IPS-NIHi7 (cell line): ENCODE data around the gene FNDC3B.
"Not testable (repeated sequence)": the region's sequence is repeated elsewhere in the genome, so short reads cannot be mapped to it uniquely, and the experiment has no call there.

Source experiments
- DNase-seq: peaks from one replicate; pipeline ENCODE4 v3.0.0; 2012; ENCODE audit warnings: mixed read lengths; ENCODE audit errors: extremely low spot score

Gene FNDC3B

DNA sequence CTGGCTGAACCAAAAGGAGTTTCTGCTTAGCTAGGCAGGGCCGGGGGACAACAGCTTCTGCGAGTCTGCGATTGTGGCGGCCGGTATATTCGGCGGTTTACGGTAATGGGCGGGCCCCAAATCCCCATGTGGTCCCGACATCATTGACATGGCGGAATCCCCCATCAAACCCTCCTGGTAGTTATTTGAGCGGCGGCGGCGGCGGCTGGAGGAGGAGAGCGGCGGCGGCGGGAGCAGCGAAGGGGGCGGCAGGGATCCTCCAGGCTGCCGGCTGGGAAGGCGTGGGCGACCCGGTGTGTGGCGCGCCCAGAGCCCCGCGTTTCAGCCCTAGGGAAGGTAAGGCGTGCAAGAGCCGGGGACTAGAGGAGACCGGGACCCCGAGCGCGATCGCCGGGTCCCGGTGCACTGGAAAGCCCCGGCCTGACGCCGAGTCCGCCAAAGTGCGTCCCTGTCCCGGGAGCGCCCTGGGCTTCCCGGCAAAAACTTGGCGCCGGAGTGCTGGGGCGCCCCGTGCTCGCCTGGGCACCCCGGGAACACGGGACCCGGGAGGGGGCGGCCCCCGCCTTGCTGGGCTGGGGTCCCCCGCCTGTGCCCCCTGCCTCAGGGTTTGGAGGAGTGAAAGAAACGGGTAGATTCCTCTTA, at the start of gene FNDC3B:
Gene FNDC3B (plus strand): TSS at position 143 of the 642 bp plus-strand sequence. CDS start 72,902 bp downstream, outside the sequence.
- DNase-seq, result peak; percentile 86

DNA sequence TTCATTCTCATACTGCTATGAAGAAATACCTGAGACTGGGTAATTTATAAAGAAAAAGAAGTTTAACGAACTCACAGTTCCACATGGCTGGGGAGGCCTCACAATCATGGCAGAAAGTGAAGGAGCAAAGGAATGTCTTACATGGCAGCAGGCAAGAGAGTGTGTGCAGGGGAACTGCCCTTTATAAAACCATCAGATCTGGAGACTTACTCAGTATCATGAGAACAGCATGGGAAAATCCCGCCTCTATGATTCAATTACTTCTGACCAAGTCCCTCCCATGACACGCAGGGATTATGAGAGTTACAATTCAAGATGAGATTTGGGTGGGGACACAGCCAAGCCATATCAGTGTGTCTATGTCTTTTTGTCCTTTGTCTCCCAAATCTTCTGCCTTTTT, 49.1 kb upstream of the FNDC3B start:
- DNase-seq, result not testable (repeated sequence)

DNA sequence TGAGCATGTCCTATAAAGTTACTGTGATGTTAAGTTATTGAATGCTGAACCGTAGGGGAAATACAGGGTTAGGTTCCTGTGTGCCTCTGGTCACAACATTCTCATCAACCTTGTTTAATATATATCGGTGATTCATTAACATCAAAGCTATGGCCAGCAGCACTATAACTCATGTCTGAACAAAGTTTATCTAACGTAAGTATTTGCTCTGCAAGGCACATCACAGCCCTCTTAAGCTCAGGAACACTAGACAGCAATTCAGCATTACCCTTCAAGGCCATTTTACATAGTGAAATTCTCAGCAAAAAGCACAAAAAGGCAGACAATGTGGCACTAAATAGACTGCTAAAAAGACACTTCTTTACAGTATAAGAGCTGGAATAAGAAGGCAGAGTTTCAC, 48.2 kb upstream of the FNDC3B start:
- no peak for DNase-seq

DNA sequence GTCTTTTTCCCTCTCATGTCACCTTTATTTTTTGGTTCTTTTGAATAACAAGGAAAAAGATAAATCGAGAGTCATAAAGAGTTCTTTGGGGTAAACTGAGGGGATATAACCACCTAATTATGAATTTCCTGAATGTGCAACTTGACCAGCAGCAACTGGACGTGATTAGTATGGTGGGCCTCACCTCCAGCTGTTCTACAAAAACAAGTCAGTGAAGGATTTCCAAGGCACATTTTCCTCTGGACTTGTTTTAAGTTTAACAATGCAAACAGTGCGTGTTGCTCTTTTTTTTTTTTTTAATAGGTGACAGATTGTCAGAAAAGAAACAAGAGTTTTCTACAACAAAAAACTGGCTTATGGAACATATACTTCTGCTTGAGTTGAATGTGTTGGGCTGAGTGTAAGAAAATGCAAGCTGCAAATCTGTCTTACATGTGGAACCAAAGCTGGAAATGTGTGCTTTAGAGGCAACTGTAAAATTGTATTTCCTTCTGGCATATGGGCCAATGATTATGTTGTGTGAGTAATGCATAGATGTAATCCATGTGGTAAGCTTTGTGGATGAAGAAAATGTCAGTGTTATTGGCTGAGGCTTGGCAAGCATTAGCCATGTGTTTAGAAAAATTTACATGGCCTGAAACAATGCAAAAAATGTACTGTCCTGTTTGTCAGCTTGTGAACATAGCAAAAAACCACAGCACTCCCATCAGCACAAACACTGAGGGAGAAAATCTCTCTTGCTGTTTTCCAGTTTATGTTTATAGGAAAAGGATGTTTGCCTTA, 44.5 kb upstream of the FNDC3B start:
- DNase-seq, result no peak

DNA sequence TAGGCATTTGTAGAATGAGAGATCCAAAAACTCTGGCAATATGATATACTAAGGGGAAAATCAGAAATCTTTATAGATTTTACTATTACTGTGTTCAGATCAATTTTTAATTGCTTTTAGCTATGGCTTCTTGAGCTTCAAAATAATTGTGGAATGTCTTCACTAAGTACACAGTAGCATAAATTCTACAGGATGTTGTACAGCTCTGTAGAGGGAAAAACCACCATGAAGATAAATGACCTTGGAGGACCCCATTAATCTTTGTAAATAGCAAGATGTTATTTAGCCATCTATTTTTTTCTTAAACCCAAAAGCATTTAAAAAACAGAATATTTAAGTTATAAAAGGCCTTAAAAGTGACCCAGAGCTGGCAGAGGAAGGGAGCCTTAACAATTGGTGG, 43.9 kb upstream of the FNDC3B start:
- DNase-seq, result no peak

DNA sequence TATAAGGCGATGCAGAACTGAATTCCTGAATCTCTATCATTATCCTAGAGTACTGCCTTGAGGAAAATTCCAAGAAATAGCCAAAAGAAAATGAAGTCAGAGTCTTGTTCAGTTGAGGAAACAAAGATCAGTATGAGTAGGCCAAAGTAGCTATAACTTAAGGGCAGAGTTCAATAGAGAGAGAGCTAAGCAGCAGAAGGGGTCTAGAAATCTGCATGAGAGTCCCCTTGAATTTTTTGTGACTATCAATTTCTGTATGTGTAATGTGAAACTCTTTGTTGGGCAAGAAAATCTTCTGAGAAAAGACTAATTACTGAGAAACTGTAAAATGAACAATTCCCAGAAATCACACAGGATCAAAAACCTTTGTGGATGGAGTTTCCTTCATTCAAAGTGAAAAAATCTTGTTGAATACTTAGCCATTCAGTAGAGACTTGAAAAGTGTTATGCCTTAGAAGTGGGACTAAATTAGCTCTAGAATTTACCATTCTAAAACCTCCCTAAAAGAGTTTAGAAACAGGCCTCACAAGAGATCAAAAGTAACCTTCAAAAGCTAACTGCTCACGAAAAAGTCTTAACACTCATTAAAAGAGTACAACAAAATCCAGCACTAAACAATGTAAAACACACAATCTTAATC, 43.1 kb upstream of the FNDC3B start:
- no peak for DNase-seq

DNA sequence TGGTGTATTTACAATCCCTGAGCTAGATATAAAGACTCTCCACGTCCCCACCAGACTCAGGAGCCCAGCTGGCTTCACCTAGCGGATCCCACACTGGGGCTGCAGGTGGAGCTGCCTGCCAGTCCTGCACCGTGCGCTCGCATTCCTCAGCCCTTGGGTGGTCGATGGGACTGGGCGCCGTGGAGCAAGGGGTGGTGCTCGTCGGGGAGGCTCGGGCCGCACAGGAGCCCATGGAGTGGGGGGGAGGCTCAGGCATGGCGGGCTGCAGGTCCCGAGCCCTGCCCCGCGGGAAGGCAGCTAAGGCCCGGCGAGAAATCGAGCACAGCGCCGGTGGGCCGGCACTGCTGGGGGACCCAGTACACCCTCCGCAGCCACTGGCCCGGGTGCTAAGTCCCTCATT, 40.6 kb upstream of the FNDC3B start:
- not testable (repeated sequence) for DNase-seq

DNA sequence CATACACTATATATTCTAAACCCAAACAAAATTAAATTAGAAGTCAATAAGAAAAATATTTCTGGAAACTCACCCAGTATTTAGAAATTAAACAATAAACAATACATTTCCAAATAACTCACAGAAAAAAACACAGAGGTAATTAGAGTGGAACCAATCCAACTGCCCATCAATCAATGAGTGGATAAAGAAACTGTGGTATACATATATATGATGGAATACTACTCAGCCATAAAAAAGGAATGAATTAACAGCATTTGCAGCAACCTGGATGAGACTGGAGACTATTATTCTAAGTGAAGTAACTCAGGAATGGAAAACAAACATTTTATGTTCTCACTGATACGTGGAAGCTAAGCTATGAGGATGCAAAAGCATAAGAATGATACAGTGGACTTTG, 37.8 kb upstream of the FNDC3B start:
- DNase-seq, result not testable (repeated sequence)

DNA sequence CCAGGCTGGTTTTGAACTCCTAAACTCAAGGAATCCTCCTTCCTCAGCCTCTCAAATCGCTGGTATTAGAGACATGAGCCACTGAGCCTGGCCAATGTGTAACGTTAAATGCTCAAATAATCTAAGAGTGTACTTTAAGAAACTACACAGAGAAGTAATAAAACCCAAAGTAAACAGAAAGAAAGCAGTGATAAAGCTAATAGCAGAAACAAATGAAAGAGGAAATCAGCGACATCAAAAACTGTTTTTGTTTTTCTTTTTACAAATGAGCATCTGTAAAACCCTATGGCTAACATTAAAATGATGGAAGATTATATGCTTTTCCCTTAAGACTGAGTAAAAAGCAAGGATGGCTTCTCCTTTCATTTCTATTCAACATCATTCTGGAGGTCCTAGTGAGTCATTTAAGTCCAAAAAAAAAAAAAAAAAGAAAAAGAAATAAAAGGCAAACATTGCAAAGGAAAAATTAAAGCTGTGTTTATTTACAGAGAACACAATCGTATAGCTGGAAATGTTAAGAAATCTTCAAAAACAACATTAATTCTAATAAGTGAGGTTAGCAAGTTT, 36.8 kb upstream of the FNDC3B start:
- DNase-seq, result no peak

DNA sequence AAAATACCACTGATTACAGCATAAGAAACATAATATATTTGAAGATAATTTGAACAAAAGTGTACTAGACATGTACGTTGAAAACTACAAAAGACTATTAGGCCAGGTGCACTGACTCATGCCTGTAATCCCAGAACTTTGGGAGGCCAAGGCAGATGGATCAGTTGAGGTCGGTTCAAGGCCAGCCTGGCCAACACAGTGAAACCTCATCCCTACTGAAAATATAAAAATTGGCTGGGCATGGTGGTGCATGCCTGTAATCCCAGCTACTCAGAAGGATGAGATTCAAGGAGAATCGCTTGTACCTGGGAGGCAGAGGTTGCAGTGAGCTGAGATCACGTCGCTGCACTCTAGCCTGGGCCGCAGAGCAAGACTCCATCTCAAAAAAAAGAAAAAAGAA, 36.2 kb upstream of the FNDC3B start:
- no peak for DNase-seq

DNA sequence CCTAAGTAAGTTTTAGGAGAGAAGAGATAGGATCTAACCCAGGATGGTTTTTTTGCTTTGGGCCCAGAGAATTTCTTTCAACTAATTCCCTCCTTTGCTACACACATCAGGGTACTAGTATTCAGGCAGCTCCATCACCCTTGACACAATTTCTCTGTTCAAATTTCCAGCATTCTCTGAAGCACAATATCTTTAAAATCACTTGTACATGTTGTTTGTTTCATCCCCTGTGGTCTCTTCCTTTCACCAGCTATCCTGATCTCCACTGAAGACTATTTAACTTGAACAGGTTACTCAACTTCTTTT, 32.4 kb upstream of the FNDC3B start:
- no peak for DNase-seq

DNA sequence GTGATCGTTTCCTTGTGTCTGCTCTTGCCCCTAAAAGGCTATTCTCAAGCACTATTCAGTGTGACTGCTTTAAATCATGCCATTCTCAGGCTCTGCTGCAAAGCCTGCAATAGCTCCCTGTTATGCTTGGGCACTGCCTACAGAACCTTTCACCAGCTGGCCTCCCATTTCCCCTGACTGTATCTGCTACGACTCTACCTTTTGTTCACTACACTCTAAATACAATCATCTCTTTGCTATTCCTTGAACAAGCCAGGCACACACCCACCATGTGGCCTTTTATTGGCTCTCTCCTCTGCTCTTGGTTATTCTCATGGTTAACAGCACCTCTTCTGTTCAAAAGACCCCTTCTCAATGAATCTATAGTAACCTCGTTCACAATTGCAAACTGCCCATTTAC, 29.6 kb upstream of the FNDC3B start:
- DNase-seq, result peak; percentile 16

DNA sequence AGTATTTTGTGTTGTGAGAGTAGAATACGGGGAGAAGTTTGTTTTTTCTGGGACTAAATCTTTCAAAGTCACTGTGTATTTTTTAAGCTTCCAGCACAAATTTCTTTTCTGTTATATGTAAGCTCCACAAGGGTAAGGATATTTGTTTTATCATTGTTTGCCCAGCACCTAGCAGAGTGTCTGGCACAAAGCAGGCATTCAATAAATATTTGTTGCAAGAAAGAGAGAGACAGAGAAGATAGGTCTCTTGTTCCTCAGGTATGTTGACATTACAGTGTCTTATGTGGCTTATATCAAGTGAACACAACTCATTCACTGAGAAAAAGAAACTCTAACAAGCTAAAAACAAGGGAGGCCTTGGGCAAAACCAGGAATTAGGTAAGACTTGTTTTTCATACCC, 26.6 kb upstream of the FNDC3B start:
- DNase-seq, result no peak

DNA sequence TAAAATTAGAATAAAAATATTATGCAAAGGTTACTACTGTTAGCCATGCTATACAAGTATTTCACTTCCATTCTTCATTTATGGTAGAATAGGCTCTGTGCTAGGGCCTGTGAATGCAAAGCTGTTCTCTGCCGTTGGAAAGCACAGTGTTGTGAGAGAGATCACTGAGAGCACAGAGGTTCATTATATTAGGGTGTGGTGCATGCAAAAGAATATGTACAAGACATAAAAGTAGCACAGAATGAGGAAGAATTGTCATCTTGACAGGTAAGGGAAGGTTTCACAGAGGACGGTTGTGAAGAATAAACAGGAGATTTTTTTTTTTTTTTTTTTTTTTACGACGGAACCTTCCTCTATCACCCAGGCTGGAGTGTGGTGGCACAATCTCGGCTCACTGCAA, 25.2 kb upstream of the FNDC3B start:
- no peak for DNase-seq

DNA sequence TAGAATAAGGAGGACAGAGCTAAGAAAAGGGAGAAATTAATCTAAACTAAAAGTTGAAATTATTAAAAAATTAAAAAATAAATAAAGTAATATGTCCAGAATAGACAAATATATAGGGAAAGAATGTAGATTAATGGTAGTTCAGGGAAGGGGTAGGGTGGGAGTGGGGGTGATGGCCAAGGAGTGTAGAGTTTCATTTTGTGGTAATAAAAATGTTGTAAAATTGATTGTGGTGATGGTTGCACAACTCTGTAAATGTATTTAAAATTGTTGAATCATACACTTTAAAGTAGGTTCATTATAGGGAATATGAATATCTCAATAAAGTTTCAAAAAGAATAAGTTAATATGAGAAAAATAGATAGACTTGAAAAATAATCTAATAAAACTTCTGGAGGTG, 21.0 kb upstream of the FNDC3B start:
- DNase-seq, result no peak

DNA sequence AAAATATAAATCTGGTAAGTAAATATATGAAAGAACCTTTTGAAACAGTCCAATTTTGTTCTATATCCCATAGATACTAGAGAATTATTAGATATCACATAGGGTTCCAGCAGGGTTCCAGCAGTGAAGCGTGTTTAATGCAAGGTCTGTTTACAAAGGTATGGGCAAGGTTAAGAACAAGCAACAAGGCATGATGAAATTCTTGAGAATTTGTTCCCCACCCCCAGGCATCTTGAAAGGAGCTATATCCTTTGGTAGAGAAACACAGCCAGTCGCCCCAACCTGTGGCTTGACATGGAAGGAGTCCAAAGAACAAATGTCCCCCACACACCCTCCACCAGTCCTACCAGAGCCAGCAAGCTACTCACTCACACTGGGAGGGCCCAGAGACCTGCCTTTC, 18.6 kb upstream of the FNDC3B start:
- no peak for DNase-seq

DNA sequence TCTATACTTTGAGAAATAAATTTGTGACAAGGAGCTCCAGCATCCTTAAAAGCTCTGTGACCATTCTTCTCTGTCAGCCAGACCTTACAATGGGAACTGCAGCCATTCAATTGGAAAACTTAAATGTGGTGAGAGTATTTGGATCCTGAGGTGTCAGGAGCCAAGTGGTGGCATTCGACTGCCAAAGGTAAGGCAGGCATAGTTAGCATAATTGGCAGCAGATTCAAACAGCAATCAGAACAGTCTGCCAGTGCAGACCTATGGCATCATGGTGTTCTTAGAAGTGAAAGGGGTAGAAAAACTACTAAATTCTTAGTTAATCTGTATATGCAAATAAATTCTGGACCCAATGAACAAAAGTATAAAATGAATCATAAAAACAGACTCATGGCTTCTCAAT, 18.2 kb upstream of the FNDC3B start:
- no peak for DNase-seq

DNA sequence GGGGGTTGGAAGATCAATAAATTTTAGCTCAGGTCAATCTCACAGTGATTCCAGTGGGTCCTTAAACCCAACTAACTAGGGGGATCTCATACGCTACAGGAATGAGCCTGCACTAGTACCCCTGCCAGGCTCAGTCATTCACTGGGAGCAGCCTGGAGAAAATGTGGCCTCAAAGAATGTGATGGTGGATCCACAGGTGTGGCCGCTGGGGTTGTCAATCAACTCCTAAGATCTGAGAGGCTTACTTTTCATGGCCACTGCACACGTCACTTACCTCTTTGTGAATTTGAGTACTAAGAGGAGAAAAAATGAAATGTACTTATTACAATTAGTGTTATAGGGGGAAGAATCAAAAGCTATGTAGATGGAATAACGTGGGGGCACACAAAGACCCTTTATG, 17.5 kb upstream of the FNDC3B start:
- no peak for DNase-seq

DNA sequence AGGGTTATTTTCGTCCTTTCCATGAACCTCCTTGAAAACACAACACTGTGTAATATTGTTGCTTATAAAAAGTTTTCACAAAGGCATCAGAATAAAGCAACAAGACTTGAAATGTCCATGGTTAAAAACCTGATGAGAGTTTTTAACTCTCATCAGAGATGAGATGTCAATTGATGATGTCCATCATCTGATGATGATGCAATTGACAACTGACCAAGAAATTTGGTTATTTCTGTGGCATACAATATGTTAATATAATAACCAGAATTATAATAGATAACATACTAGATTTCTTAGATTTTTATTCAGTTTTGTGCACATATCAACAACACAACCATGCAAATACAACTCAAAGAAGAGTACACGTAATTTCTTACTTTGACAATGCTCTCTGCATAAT, 15.5 kb upstream of the FNDC3B start:
- DNase-seq, result no peak

DNA sequence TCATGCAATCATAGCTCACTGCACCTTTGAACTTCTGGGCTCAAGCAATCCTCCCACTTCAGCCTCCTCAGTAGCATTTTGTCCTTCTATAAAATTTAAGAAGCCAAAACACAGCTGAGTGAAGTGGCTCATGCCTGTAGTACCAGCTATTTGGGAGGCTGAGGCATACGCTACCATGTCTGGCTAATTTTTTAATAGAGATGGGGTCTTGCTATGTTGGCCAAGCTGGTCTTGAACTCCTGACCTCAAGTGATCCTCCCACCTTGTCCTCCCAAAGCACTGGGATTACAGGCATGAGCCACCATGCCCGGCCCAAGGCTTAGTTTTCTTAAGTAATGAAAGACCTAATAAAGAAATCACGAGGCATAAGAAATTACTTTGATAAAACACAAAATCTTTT, 14.7 kb upstream of the FNDC3B start:
- no peak for DNase-seq

DNA sequence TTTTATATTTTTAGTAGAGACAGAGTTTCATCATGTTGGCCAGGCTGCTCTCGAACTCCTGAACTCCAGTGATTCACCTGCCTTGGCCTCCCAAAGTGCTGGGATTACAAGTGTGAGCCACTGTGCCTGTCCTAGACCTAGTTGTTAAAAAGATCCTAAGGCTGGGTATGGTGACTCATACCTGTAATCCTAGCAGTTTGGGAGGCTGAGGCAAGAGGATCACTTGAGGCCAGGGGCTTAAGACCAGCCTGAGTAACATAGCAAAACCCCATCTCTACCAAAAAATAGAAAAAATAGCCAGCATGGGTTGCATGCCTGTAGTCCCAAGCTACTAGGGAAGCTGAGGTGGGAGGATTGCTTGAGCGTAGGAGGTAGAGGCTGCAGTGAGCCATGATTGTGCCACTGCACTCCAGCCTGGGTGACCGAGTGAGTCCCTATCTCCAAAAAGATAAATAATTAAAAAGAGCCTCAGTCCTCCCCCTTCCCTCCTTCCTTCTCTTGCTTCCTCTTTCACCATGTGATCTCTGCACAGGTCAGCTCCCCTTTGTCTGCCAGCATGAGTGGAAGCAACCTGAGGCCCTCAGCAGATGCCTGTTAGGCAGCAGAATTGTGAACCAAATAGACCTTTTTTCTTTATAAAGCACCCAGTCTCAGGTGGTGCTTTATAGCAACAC, 9.8 kb upstream of the FNDC3B start:
- no peak for DNase-seq

DNA sequence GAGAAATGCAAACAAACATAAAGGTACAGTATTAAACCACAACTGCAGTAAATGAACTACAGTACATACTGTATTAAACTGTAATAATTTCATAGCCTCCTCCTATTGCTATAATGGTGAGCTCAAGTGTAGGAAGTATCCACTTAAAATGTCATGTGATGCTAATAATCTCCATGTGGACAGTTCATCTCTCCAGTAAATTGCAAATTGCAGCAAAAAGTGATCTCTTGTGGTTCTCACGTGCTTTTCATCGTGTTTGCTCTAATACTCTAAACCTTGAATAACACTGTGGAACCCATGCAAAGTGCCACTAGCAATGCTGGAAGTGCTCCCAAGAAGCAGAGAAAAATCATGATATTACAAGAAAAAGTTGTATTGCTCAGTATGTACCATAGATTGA, 9.2 kb upstream of the FNDC3B start:
- DNase-seq, result no peak
